Left lung (tissue), 10 donors: Measurements from ENCODE around the gene MAP1LC3C. TPM values are rescaled to one million over a fixed set of nuclear protein-coding genes. Genes with fewer than 3 reads are reported as not detected.

Experiments
- ATAC-seq: fragments of 200-7000 bp; cut with Tn5 transposase; one replicate; pipeline ENCODE4 v1.9.1; 2020; ENCODE audit warnings: moderate library complexity
- DNase-seq, 4 donors: peaks; one replicate each; pipeline ENCODE4 v3.0.0-alpha.2; 2013 to 2020
- H3K27ac ChIP-seq, 2 donors: fragments of 200-600 bp; sonication (generic) in 1 of 2; one replicate each; pipeline versions ENCODE4 v1.5.0 to v1.8.0; 2020 to 2021
- H3K27me3 ChIP-seq, 2 donors: fragments of 200-600 bp; sonication (generic) in 1 of 2; one replicate each; pipeline versions ENCODE4 v1.5.0 to v1.8.0; 2020 to 2021
- H3K36me3 ChIP-seq, 2 donors: fragments of 200-600 bp; sonication (generic) in 1 of 2; one replicate each; pipeline versions ENCODE4 v1.5.0 to v1.8.0; 2020 to 2021
- H3K4me1 ChIP-seq, 2 donors: fragments of 200-600 bp; one replicate each; pipeline ENCODE4 v1.8.0; 2021
- H3K4me3 ChIP-seq, 2 donors: fragments of 200-600 bp; sonication (generic) in 1 of 2; one replicate each; pipeline versions ENCODE4 v1.5.0 to v1.8.0; 2020 to 2021; ENCODE audit warnings: mild to moderate bottlenecking in 1 of 2
- H3K9me3 ChIP-seq, 2 donors: fragments of 200-600 bp; sonication (generic) in 1 of 2; one replicate each; pipeline versions ENCODE4 v1.5.0 to v1.8.0; 2020 to 2021
- intact Hi-C, 2 donors: fragments of 100-400 bp; cut with DNase I; formaldehyde crosslinking; loops; one replicate each; pipeline versions ENCODE4 v1.11.2 to v1.14.2; 2022
- polyA plus RNA-seq, 6 donors: library from polyadenylated mRNA; unstranded; fragments of 120-200 nt; gene quantifications; one replicate each; pipeline ENCODE4 v1.2.1, GENCODE V29; 2013; ENCODE audit not compliant: insufficient read length in 6 of 6
- total RNA-seq, 2 donors: library from RNA; stranded (reverse); fragmentation: NEBNext Ultra II Directional; extraction: Animal tissue kit (Norgen Biotek cat#: 25700); gene quantifications; one replicate each; pipeline ENCODE4 v1.2.1, GENCODE V29; 2021
- TF ChIP-seq, protein P1 (sequence below), 2 donors: fragments of 200-600 bp; sonication (generic) in 1 of 2; IDR thresholded peaks; one replicate each; pipeline versions ENCODE4 v1.5.0 to v1.8.0; 2021; ENCODE audit warnings: antibody characterized with exemption in 2 of 2
- donor health status: DM: no; HTN: yes; CAD: no.
- donor health status: DM: no; HTN: no; CAD: no.

MAP1LC3C gene
- total and polyA plus RNA-seq, 8 donors, result 0.77 to 1.6 (median 1.1) TPM

GRCh38 chr1:242011894-242012660 lies 13.2 kb upstream of the MAP1LC3C start:
- intact Hi-C loops, result no loop called here
- H3K4me3 ChIP-seq, result no peak overlapping the region
- ATAC-seq (peak; percentile 57), DNase-seq (no peak)
- H3K9me3 ChIP-seq, result no peaks in the 10 kb centered on the region
- no peaks in the 10 kb centered on the region for H3K4me1 ChIP-seq
- no peaks in the 10 kb centered on the region for H3K27me3 ChIP-seq
- no peaks in the 10 kb centered on the region for H3K36me3 ChIP-seq
- no peak overlapping the region for H3K27ac ChIP-seq
- TF ChIP-seq, protein P1, sequence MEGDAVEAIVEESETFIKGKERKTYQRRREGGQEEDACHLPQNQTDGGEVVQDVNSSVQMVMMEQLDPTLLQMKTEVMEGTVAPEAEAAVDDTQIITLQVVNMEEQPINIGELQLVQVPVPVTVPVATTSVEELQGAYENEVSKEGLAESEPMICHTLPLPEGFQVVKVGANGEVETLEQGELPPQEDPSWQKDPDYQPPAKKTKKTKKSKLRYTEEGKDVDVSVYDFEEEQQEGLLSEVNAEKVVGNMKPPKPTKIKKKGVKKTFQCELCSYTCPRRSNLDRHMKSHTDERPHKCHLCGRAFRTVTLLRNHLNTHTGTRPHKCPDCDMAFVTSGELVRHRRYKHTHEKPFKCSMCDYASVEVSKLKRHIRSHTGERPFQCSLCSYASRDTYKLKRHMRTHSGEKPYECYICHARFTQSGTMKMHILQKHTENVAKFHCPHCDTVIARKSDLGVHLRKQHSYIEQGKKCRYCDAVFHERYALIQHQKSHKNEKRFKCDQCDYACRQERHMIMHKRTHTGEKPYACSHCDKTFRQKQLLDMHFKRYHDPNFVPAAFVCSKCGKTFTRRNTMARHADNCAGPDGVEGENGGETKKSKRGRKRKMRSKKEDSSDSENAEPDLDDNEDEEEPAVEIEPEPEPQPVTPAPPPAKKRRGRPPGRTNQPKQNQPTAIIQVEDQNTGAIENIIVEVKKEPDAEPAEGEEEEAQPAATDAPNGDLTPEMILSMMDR (IDR thresholded peaks at IDR 0.05), result no peak

DNA sequence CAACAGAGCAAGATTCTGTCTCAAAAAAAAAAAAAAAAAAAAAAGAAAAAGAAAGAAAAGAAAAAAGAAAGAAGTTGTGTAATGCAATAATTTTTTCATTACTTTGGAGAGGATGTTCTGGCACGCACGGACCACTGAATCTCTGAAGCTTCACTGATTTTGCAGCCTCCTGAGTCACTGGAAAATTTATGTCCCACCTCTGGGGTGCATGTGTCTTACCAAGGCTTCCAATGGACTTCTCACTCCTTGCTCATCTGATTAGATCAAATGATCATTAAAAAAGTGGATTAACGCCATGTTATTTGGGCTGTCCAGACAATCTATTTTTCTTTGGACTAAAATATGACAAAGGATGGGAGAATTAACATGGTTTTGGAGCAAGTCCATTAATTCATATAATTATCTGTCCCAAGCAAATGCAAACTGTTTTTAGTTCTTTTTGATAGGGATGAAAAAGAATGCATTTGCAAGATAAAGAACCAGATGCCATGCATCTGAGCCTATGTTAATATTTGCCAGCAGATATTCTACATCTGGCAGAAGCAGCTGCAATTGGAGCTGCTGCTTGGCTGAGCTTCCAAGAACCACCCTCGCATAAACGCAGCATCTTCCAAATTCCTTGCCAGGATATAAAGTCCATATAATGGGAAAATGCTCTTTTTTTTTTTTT lies 10.1 kb upstream of the MAP1LC3C start:
- Histone ChIP-seq H3K4me3 (no peak overlapping the region), H3K36me3 (no peaks in the 10 kb centered on the region), H3K27me3 (no peaks in the 10 kb centered on the region), H3K27ac (no peak overlapping the region), H3K4me1 (no peaks in the 10 kb centered on the region), H3K9me3 (no peaks in the 10 kb centered on the region)
- TF ChIP-seq, protein P1 (IDR thresholded peaks at IDR 0.05), result no peak
- DNase-seq (peak in 2 of 4 donors; percentile 78 to 83), ATAC-seq (peak; percentile 69)
- intact Hi-C loops, result no loop called here

DNA sequence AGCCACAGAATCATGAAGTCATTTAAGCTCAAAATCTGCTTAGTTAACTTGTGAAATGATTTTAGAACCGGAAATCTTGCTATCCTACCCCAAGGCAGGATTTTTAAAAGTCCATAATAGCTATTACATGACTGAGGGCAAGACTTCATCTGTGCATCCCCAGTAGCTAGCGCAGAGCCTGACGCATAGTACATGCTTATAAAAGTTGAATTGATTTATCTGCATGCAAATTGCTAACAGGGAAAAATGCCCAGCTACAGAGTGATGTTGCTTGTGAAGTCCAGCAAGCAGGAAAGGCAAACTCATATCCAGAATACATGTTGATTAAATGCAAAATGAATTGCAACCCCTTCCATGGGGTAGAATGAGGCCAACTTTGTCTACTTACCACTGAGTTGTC lies 8.1 kb upstream of the MAP1LC3C start:
- intact Hi-C loops, result no loop called here

DNA sequence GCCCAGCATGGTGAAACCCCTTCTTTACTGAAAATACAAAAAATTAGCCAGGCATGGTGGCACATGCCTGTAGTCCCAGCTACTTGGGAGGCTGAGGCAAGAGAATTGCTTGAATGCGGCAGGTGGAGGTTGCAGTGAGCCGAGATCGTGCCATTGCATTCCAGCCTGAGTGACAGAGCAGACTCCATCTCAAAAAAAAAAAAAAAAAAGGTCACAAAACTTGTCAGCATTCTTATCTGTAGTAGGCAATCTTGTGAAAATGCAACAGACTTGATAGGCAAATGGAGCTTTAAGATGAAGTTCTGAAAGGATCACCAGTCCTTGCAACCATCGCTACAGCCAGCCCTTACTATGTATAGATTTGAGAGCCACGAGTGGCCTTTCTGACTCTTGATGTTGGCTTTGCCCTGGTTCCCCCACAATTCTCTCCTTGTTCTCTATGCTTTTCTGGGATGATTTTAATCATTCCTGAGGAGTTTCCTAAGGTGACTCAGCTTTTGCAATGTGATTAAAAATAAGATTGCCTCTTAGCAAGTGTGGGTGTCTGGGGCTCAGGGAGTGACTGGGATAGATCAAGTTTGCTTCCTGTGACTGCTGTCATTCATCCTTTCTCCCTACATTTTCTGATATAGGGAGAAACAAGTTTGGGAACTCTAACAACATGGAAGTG lies 7.1 kb upstream of the MAP1LC3C start:
- H3K27me3 ChIP-seq, result no peaks in the 10 kb centered on the region
- H3K9me3 ChIP-seq, result no peaks in the 10 kb centered on the region
- H3K4me3 ChIP-seq, result no peak overlapping the region
- no peak for ATAC-seq
- no peaks in the 10 kb centered on the region for H3K4me1 ChIP-seq
- TF ChIP-seq, protein P1 (IDR thresholded peaks at IDR 0.05), result no peak
- intact Hi-C loops, result no loop called here
- DNase-seq, result no peak
- no peaks in the 10 kb centered on the region for H3K36me3 ChIP-seq
- H3K27ac ChIP-seq, result no peak overlapping the region

More for the DNA sequence above, 8.1 kb upstream of the MAP1LC3C start:
- DNase-seq (no peak), ATAC-seq (no peak)
- Histone ChIP-seq H3K4me3 (no peak overlapping the region), H3K36me3 (no peaks in the 10 kb centered on the region), H3K27ac (no peak overlapping the region), H3K9me3 (no peaks in the 10 kb centered on the region), H3K4me1 (no peaks in the 10 kb centered on the region), H3K27me3 (no peaks in the 10 kb centered on the region)
- TF ChIP-seq, protein P1 (IDR thresholded peaks at IDR 0.05), result no peak
